HG03442 (cell line): Measurements from ENCODE around the gene SPATA16.
"Not testable (repeated sequence)": the region's sequence is repeated elsewhere in the genome, so short reads cannot be mapped to it uniquely, and the experiment has no call there.

Experiments
- ATAC-seq: cut with Tn5 transposase; IDR thresholded peaks from one replicate; pipeline ENCODE4 v1.9.1; 2021; ENCODE audit warnings: mild to moderate bottlenecking, moderate library complexity; ENCODE audit not compliant: unreplicated experiment

Gene SPATA16

GRCh38 chr3:172892158-172892557 lies 248.9 kb downstream of the SPATA16 start:
- no peak for ATAC-seq

- ATAC-seq = no peak
Measured at GRCh38 chr3:172885704-172886103, 255.3 kb downstream of the SPATA16 start.

GRCh38 chr3:172882563-172882962 lies 258.5 kb downstream of the SPATA16 start:
- no peak for ATAC-seq

- ATAC-seq = not testable (repeated sequence)
Measured at GRCh38 chr3:172879381-172879780, 261.7 kb downstream of the SPATA16 start.

- ATAC-seq = no peak
Measured at GRCh38 chr3:172877011-172877410, 264.0 kb downstream of the SPATA16 start.

DNA sequence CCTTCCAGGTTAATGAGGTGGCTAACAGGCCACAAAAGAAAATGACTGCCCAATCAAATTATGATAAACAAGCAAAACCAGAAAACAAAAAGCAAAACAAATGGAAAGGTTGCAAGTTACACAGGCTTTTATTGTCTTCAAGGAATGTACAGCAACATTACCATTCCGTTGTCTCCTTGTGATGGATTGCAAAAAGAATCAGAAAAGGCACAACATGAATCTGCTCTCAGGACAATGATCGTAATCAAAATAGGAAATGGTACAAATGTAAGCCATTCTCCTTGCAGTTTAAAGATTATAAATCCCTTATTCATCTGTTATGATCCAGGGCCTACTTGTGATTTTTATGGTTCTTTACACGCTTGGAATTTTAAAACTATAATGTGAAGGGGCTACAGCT lies 264.7 kb downstream of the SPATA16 start:
- ATAC-seq = no peak

DNA sequence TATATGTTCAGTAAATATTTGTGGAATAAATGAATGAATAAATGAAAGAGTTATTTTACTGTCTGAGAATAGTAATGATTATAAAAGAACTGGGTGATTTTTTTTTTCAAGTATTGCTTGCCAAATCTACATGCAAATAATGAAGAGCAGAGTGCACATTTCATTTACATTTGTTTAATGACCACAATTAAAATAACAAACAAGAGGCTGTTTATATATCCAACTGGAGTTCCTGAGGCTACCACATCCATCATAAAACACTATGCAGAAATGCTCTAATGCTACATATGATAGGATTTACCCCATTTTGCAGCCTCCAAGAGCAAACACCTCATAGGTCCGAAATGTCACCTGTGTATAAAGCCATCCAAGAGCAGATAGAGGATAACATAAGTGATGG lies 266.0 kb downstream of the SPATA16 start:
- ATAC-seq = no peak

DNA sequence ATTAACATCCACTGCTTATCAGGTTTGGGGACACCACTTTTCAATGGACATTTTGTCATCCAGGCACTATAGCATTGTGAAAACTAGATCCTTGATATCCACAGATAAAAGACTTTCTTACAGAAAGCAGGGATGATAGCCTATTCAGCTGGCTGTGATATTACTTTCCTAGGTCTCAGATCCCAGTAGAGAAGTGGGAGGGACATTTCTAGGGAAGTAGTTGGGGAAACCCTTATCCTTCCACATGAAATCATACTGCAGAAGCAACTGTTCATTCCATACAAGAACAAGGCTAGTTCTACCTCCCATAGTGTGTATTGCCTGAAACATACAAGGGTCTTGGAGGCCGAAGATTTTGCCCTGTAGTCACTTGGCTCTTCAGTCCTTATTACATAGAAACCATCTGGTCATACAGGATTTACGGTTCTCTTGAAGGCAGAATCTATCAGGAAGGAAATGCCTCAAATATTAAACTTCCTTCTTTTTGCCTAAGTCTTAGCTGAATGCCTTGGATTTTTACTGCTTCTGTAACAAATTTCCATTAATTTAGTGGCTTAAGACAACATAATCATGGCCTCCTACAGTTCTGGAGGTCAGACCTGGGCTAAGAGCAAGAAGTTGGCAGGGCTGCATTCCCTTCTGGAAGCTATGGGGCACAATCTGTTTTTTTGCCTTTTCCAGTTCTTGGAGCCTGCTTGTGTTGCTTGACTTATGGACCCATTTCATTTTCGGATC lies 271.1 kb downstream of the SPATA16 start:
- no peak for ATAC-seq

- ATAC-seq = no peak
Measured at GRCh38 chr3:172869368-172869771, 271.7 kb downstream of the SPATA16 start.

DNA sequence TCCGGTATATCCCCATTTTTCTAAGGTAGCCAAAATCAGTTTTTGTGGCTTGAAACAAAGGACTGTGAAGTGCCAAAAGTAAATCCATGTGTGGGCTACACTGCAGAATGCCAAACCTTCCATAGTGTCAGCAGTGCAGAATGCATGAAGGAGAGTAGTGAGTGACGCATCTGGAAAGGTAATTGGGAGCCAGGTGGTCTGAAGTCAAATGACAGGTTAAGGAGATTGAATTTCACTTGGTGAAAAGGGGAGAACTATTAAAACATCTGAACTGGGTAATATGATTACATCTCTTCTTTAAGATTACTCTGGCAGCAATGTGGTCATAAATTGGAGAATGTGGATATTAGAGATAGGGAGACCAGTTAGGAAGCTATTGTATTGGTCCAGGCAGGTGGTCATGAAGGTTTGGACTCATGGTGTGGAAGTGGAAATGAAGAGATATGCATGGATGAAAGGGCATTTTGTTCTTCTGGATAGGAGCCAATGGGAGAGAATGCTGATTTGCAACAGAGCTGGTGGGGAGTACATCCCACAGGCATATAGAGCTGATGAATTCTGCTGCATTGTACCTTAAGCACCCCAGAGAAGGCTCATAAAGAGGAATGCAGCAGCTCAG lies 272.3 kb downstream of the SPATA16 start:
- ATAC-seq = no peak

- ATAC-seq = not testable (repeated sequence)
Measured at GRCh38 chr3:172866726-172867350, 274.2 kb downstream of the SPATA16 start.

GRCh38 chr3:172859041-172859440 lies 282.0 kb downstream of the SPATA16 start:
- no peak for ATAC-seq

- no peak for ATAC-seq
Measured at GRCh38 chr3:172856795-172857742, 284.0 kb downstream of the SPATA16 start.

- ATAC-seq = no peak
Measured at GRCh38 chr3:172855037-172855436, 286.0 kb downstream of the SPATA16 start.

DNA sequence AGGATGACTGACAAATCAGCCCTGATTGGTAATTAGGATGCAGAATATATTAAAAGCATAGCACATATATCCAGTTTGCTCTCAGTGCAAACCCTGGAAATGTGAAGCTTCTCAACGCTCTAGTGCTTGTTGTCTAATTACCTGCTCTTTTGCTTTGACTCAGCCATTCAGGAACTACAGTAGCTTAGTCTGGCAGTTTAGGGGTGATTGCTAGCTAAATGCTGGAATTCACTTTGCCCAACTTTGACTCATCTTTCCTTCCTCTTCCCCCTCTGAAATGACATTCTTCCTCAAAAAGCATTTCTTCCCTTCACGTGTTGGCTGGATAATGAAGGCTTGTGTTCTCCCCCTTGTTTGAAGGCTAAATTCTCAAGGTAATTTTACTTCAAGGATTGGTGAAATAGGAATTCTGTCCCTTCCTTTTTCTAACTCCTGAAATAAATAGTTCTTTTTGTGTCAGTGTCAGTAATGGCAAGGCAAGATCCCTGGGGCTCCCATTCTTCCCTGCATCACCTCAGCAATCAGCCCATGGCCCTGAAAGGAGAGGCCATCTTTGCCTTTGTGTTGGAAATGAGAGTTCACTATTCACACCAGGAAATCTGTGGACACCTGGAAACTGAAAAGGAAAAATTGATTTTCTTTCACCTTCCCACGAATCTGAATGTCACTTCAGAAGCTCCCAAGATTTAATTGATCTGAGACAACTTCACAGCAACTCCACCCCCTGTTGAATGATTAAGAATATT lies 286.9 kb downstream of the SPATA16 start:
- ATAC-seq = no peak

GRCh38 chr3:172853005-172853404 lies 288.0 kb downstream of the SPATA16 start:
- ATAC-seq = no peak

GRCh38 chr3:172848910-172849309 lies 292.1 kb downstream of the SPATA16 start:
- no peak for ATAC-seq

- no peak for ATAC-seq
Measured at GRCh38 chr3:172847292-172847691, 293.7 kb downstream of the SPATA16 start.

DNA sequence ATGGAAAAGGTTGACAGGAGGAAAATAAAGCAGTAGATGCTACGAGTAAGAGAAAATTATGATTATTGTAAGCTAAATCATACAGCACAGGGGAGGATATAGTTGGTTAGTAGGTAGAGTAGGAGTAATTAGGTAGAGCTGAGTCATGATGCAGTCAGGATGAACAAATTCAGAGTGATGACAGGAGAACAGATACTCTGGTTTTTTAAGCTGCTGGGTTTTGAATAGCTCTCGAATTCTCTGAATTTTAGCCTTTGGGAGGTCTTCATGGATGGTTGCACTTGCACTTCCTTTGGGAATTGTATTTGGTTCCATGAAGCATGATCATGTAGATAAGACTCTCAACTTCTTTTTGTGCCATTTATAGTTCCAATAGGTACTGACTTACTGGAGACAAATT lies 294.3 kb downstream of the SPATA16 start:
- peak; percentile 11 for ATAC-seq

- ATAC-seq = peak; percentile 78
Measured at GRCh38 chr3:172846103-172846561, 294.9 kb downstream of the SPATA16 start.
